ENCODE measurements around the gene CAPN7. TPM values are rescaled to one million over a fixed set of nuclear protein-coding genes. Genes with fewer than 3 reads are reported as not detected.

CAPN7 gene
- 19.2 TPM for polyA plus RNA-seq (2013, experiment 1 of 2)
- polyA plus RNA-seq (2013, experiment 2 of 2) = 19.6 TPM

DNA sequence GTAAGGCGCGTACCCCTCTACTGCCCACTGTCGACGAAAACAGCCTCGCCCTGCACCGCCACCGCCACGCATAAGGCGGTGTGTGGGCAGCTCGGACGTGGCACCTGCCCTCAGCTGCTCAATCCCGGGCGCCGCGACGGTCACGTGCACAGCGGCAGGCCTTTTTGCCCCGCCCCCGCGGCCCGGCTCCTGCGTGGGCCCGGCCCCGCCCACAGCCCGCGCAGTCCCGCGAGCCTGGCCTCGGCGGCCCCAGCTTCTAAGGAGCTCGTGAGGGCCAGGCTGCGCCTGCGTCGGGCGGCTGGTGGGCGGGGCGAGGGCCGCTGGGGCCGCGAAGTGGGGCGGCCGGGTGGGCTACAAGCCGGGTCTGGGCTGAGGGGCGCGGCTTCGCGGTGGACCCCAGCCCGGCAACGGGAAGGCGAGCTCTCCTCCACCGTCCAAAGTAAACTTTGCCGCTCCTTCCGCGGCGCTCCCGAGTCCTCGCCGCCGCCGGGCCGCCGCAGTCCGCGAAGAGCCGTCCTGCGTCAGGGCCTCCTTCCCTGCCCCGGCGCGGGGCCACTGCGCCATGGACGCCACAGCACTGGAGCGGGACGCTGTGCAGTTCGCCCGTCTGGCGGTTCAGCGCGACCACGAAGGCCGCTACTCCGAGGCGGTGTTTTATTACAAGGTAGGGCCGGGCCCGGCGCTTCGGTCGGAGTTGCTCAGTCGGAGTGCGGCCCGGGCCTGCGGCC lies at the start of gene CAPN7:
Gene CAPN7, plus strand, starts transcription at position 313 of the 728 bp plus-strand sequence. Its CDS starts 250 bp downstream, at position 563.
- H2BK15ac ChIP-seq (ENCODE audit: low read length) = peak within 1 kb of the TSS; percentile 32
- H3K9me3 ChIP-seq (replicated peaks in 1 of 2; ENCODE audit: control insufficient read depth in 2 of 2, insufficient read depth in 1 of 2, low read depth in 1 of 2, low read length in 2 of 2) = no peaks in the 10 kb centered on the region
- H4K91ac ChIP-seq (ENCODE audit: low read depth, low read length, poor library complexity) = no peak within 1 kb of the TSS
- DNase-seq (ENCODE audit: low spot score) = peak; percentile 91
- no peak within 1 kb of the TSS for H2AK5ac ChIP-seq (ENCODE audit: low read depth, low read length)
- H2BK12ac ChIP-seq (ENCODE audit: low read length) = no peak within 1 kb of the TSS
- no CpG with 5 or more reads among the region's 92 CpGs for WGBS, 2 donors (ENCODE audit: extremely low coverage in 2 of 2, insufficient read length in 2 of 2, insufficient replicate concordance in 1 of 2)
- peak within 1 kb of the TSS; percentile 88 to 94 for H3K4me3 ChIP-seq (ENCODE audit: low read length in 2 of 2)
- no peak within 1 kb of the TSS for H4K8ac ChIP-seq (ENCODE audit: low read depth, low read length)
- peak within 1 kb of the TSS; percentile 95 for H3K18ac ChIP-seq (ENCODE audit: low read length)
- peak within 1 kb of the TSS; percentile 84 for H3K27ac ChIP-seq (replicated peaks; ENCODE audit: low read length)
- peak within 1 kb of the TSS; percentile 66 for H3K23ac ChIP-seq (ENCODE audit: low read depth, low read length, poor library complexity)
- no peak within 1 kb of the TSS for H3K4ac ChIP-seq (ENCODE audit: low read length)
- no peak within 1 kb of the TSS for H2BK120ac ChIP-seq (ENCODE audit: low read depth, low read length)
- H3K9ac ChIP-seq (ENCODE audit: low read depth, low read length, poor library complexity) = peak within 1 kb of the TSS; percentile 98
- peak within 1 kb of the TSS; percentile 89 for H2AFZ ChIP-seq (ENCODE audit: low read length)
- H3K27me3 ChIP-seq (ENCODE audit: control insufficient read depth in 3 of 3, insufficient read depth in 3 of 3, low read depth in 1 of 3, low read length in 3 of 3) = no peaks in the 10 kb centered on the region
- peak within 1 kb of the TSS; percentile 76 for H2BK5ac ChIP-seq (ENCODE audit: low read length)
- H3K4me1 ChIP-seq (ENCODE audit: control insufficient read depth in 2 of 2, insufficient read depth in 1 of 2, low read depth in 1 of 2, low read length in 2 of 2) = peaks cover 0 to 7% of the 10 kb centered on the region in 2 donors
- peaks cover 3% of the 10 kb centered on the region for H3K79me1 ChIP-seq (ENCODE audit: low read depth, low read length)
- H3K36me3 ChIP-seq (replicated peaks in 1 of 2; ENCODE audit: control insufficient read depth in 2 of 2, insufficient read depth in 2 of 2, low read length in 2 of 2) = peaks cover 2 to 29% of the 10 kb centered on the region in 2 donors
- H3K14ac ChIP-seq (ENCODE audit: low read length) = peak within 1 kb of the TSS; percentile 99
- peak within 1 kb of the TSS; percentile 64 for H3K4me2 ChIP-seq (ENCODE audit: insufficient read depth, low read length, poor library complexity, severe bottlenecking)

DNA sequence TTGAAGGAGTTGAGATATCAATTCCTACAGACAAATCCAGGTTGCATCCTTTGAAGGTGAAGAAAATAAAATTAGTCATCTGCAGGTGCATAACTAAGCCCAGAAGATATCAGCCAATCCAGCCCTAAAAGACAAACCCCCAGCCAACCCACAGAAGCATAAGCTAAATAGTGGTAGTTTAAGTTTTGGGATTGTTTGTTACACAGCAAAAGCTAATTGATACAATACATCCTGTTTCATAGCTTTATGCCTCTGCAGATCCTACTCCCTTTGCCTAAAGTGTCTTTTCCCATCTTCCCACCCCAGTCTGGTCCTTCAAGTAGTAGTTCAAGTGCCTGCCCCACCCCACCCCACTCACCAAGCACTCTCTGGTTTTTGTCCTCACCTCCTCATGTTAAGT lies 48.6 kb upstream of the CAPN7 start:
- no peak overlapping the region for H3K27ac ChIP-seq (replicated peaks; ENCODE audit: low read length)
- no peak overlapping the region for H3K9ac ChIP-seq (ENCODE audit: low read depth, low read length, poor library complexity)
- H3K9me3 ChIP-seq (replicated peaks in 1 of 2; ENCODE audit: control insufficient read depth in 2 of 2, insufficient read depth in 1 of 2, low read depth in 1 of 2, low read length in 2 of 2) = no peaks in the 10 kb centered on the region
- H2BK5ac ChIP-seq (ENCODE audit: low read length) = no peak overlapping the region
- no peak overlapping the region for H3K4me2 ChIP-seq (ENCODE audit: insufficient read depth, low read length, poor library complexity, severe bottlenecking)
- no peak overlapping the region for H2AFZ ChIP-seq (ENCODE audit: low read length)
- no peak overlapping the region for H2AK5ac ChIP-seq (ENCODE audit: low read depth, low read length)
- no peak overlapping the region for H4K8ac ChIP-seq (ENCODE audit: low read depth, low read length)
- H3K79me1 ChIP-seq (ENCODE audit: low read depth, low read length) = no peaks in the 10 kb centered on the region
- H3K4me1 ChIP-seq (ENCODE audit: control insufficient read depth in 2 of 2, insufficient read depth in 1 of 2, low read depth in 1 of 2, low read length in 2 of 2) = no peaks in the 10 kb centered on the region
- H3K4ac ChIP-seq (ENCODE audit: low read length) = no peak overlapping the region
- H3K14ac ChIP-seq (ENCODE audit: low read length) = no peak overlapping the region
- H4K91ac ChIP-seq (ENCODE audit: low read depth, low read length, poor library complexity) = no peak overlapping the region
- no peak overlapping the region for H3K18ac ChIP-seq (ENCODE audit: low read length)
- no peak for DNase-seq (ENCODE audit: low spot score)
- H3K27me3 ChIP-seq (ENCODE audit: control insufficient read depth in 3 of 3, insufficient read depth in 3 of 3, low read depth in 1 of 3, low read length in 3 of 3) = peaks cover 0 to 40% (median 0%) of the 10 kb centered on the region in 3 experiments
- no peak overlapping the region for H3K4me3 ChIP-seq (ENCODE audit: low read length in 2 of 2)
- H3K23ac ChIP-seq (ENCODE audit: low read depth, low read length, poor library complexity) = no peak overlapping the region
- H2BK12ac ChIP-seq (ENCODE audit: low read length) = no peak overlapping the region
- H2BK15ac ChIP-seq (ENCODE audit: low read length) = no peak overlapping the region
- no peak overlapping the region for H2BK120ac ChIP-seq (ENCODE audit: low read depth, low read length)
- H3K36me3 ChIP-seq (replicated peaks in 1 of 2; ENCODE audit: control insufficient read depth in 2 of 2, insufficient read depth in 2 of 2, low read length in 2 of 2) = no peaks in the 10 kb centered on the region

DNA sequence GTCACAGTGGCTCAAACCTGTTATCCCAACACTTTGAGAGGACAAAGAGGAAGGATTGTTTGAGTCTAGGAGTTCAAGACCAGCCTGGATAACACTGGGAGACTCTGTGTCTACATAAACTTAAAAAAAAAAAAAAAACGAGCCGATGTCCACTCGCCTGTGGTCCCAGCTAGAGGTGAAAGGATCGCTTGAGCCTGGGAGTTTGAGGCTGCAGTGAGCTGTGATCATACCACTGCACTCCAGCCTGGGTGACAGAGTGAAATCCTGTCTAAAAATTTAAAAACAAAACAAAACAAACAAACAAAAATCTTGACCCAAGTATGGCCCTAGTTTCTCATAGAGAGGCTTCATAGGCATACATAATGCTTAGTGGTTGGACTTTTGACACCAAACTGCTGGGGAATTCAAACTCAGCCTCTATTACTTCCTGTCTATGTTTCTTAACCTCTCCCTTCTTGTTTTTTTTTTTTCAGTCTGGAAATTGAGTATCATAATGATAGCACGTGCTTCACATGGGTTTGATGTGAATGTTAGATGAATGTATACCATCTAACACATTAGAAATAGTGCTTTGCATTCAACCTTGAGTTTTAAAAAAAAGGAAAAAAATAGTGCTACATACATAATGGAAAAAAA lies 46.4 kb upstream of the CAPN7 start:
- H3K4me2 ChIP-seq (ENCODE audit: insufficient read depth, low read length, poor library complexity, severe bottlenecking) = no peak overlapping the region
- peaks cover 0 to 22% (median 0%) of the 10 kb centered on the region in 3 experiments for H3K27me3 ChIP-seq (ENCODE audit: control insufficient read depth in 3 of 3, insufficient read depth in 3 of 3, low read depth in 1 of 3, low read length in 3 of 3)
- H4K8ac ChIP-seq (ENCODE audit: low read depth, low read length) = no peak overlapping the region
- no peaks in the 10 kb centered on the region for H3K4me1 ChIP-seq (ENCODE audit: control insufficient read depth in 2 of 2, insufficient read depth in 1 of 2, low read depth in 1 of 2, low read length in 2 of 2)
- H3K4me3 ChIP-seq (ENCODE audit: low read length in 2 of 2) = no peak overlapping the region
- no peak overlapping the region for H3K27ac ChIP-seq (replicated peaks; ENCODE audit: low read length)
- H3K9ac ChIP-seq (ENCODE audit: low read depth, low read length, poor library complexity) = no peak overlapping the region
- no peak overlapping the region for H3K23ac ChIP-seq (ENCODE audit: low read depth, low read length, poor library complexity)
- WGBS, 2 donors (ENCODE audit: extremely low coverage in 2 of 2, insufficient read length in 2 of 2, insufficient replicate concordance in 1 of 2) = no CpG with 5 or more reads among the region's 5 CpGs
- H2BK12ac ChIP-seq (ENCODE audit: low read length) = no peak overlapping the region
- no peak overlapping the region for H2BK120ac ChIP-seq (ENCODE audit: low read depth, low read length)
- H2AFZ ChIP-seq (ENCODE audit: low read length) = no peak overlapping the region
- H3K18ac ChIP-seq (ENCODE audit: low read length) = no peak overlapping the region
- no peak overlapping the region for H2BK5ac ChIP-seq (ENCODE audit: low read length)
- no peaks in the 10 kb centered on the region for H3K36me3 ChIP-seq (replicated peaks in 1 of 2; ENCODE audit: control insufficient read depth in 2 of 2, insufficient read depth in 2 of 2, low read length in 2 of 2)
- H2BK15ac ChIP-seq (ENCODE audit: low read length) = no peak overlapping the region
- H3K9me3 ChIP-seq (replicated peaks in 1 of 2; ENCODE audit: control insufficient read depth in 2 of 2, insufficient read depth in 1 of 2, low read depth in 1 of 2, low read length in 2 of 2) = no peaks in the 10 kb centered on the region
- no peaks in the 10 kb centered on the region for H3K79me1 ChIP-seq (ENCODE audit: low read depth, low read length)
- no peak overlapping the region for H3K14ac ChIP-seq (ENCODE audit: low read length)
- no peak overlapping the region for H3K4ac ChIP-seq (ENCODE audit: low read length)
- no peak overlapping the region for H4K91ac ChIP-seq (ENCODE audit: low read depth, low read length, poor library complexity)
- DNase-seq (ENCODE audit: low spot score) = no peak
- no peak overlapping the region for H2AK5ac ChIP-seq (ENCODE audit: low read depth, low read length)

DNA sequence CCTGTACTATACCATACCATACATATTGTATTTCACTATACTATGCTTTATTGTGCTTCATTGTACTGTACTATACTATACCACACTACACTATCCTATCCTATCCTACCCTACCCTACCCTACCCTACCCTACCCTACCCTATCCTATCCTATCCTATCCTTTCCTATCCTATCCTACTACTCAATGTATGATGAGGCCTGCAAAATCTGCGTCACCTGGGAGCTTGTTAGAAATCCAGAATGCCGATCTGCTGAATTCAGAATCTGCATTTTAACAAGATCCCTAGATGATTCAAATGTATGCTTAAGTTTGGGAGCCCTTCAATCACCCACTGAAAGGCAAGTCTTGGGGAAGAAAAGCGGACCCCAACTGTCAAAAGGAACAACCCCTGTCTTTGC lies 45.4 kb upstream of the CAPN7 start:
- no peak overlapping the region for H3K4me3 ChIP-seq (ENCODE audit: low read length in 2 of 2)
- no peak overlapping the region for H3K23ac ChIP-seq (ENCODE audit: low read depth, low read length, poor library complexity)
- no peak overlapping the region for H3K27ac ChIP-seq (replicated peaks; ENCODE audit: low read length)
- no peak overlapping the region for H4K8ac ChIP-seq (ENCODE audit: low read depth, low read length)
- DNase-seq (ENCODE audit: low spot score) = no peak
- H3K4me2 ChIP-seq (ENCODE audit: insufficient read depth, low read length, poor library complexity, severe bottlenecking) = no peak overlapping the region
- WGBS, 2 donors (ENCODE audit: extremely low coverage in 2 of 2, insufficient read length in 2 of 2, insufficient replicate concordance in 1 of 2) = no CpG with 5 or more reads among the region's 3 CpGs
- no peaks in the 10 kb centered on the region for H3K4me1 ChIP-seq (ENCODE audit: control insufficient read depth in 2 of 2, insufficient read depth in 1 of 2, low read depth in 1 of 2, low read length in 2 of 2)
- H2BK5ac ChIP-seq (ENCODE audit: low read length) = no peak overlapping the region
- no peak overlapping the region for H2BK120ac ChIP-seq (ENCODE audit: low read depth, low read length)
- no peak overlapping the region for H3K9ac ChIP-seq (ENCODE audit: low read depth, low read length, poor library complexity)
- H3K27me3 ChIP-seq (ENCODE audit: control insufficient read depth in 3 of 3, insufficient read depth in 3 of 3, low read depth in 1 of 3, low read length in 3 of 3) = peaks cover 0 to 12% (median 0%) of the 10 kb centered on the region in 3 experiments
- no peak overlapping the region for H2AK5ac ChIP-seq (ENCODE audit: low read depth, low read length)
- no peaks in the 10 kb centered on the region for H3K36me3 ChIP-seq (replicated peaks in 1 of 2; ENCODE audit: control insufficient read depth in 2 of 2, insufficient read depth in 2 of 2, low read length in 2 of 2)
- no peak overlapping the region for H4K91ac ChIP-seq (ENCODE audit: low read depth, low read length, poor library complexity)
- no peak overlapping the region for H3K14ac ChIP-seq (ENCODE audit: low read length)
- no peak overlapping the region for H2AFZ ChIP-seq (ENCODE audit: low read length)
- H3K79me1 ChIP-seq (ENCODE audit: low read depth, low read length) = no peaks in the 10 kb centered on the region
- no peak overlapping the region for H3K4ac ChIP-seq (ENCODE audit: low read length)
- H3K18ac ChIP-seq (ENCODE audit: low read length) = no peak overlapping the region
- H3K9me3 ChIP-seq (replicated peaks in 1 of 2; ENCODE audit: control insufficient read depth in 2 of 2, insufficient read depth in 1 of 2, low read depth in 1 of 2, low read length in 2 of 2) = no peaks in the 10 kb centered on the region
- no peak overlapping the region for H2BK12ac ChIP-seq (ENCODE audit: low read length)
- no peak overlapping the region for H2BK15ac ChIP-seq (ENCODE audit: low read length)

Measured in neuronal stem cell (in vitro differentiated cells).